ENCODE measurements around the gene FAM47C. TPM values are rescaled to one million over a fixed set of nuclear protein-coding genes. Genes with fewer than 3 reads are reported as not detected.

FAM47C gene
- total RNA-seq (2022; extraction: Qiagen RNA extraction) = not detected in 5 replicates

GRCh38 chrX:37008182-37008581 is at the start of gene FAM47C:
TSS of gene FAM47C (plus strand) at chrX:37008366. CDS start at chrX:37008411, 45 bp downstream.

Data from A549 treated with AZD2906 at 1 μM for 4 hours (cell line).